Subcutaneous preadipocyte (primary cell): ENCODE results near the gene ANKRD52. TPM values are rescaled to one million over a fixed set of nuclear protein-coding genes. Genes with fewer than 3 reads are reported as not detected.

Experiments
- total RNA-seq: library from RNA; depleted of rRNA; stranded (reverse); fragments of >200 nt; gene quantifications from 2 replicates; pipeline ENCODE4 v1.2.3, GENCODE V29; 2012

The ANKRD52 gene
- total RNA-seq, result 12.9 and 15.1 TPM in 2 replicates

GRCh38 chr12:56258068-56258819 is at the start of gene ANKRD52:
Gene ANKRD52 (minus strand): TSS chr12:56258384. CDS start chr12:56258269, 115 bp downstream.

GRCh38 chr12:56299853-56300643 is 41.9 kb upstream of the ANKRD52 start, which contains the start of gene CS:
Gene CS (minus strand): TSS chr12:56300330. CDS start chr12:56300201, 129 bp downstream.

GRCh38 chr12:56266693-56267442 is 8.7 kb upstream of the ANKRD52 start, which contains the start of gene COQ10A:
Gene COQ10A (plus strand): TSS chr12:56266942. CDS start chr12:56267119, 177 bp downstream.

GRCh38 chr12:56229916-56230431 is 28.2 kb downstream of the ANKRD52 start, which contains the start of gene SLC39A5:
Gene SLC39A5 (plus strand): TSS chr12:56230051. CDS start chr12:56231275, 1,224 bp downstream.

DNA sequence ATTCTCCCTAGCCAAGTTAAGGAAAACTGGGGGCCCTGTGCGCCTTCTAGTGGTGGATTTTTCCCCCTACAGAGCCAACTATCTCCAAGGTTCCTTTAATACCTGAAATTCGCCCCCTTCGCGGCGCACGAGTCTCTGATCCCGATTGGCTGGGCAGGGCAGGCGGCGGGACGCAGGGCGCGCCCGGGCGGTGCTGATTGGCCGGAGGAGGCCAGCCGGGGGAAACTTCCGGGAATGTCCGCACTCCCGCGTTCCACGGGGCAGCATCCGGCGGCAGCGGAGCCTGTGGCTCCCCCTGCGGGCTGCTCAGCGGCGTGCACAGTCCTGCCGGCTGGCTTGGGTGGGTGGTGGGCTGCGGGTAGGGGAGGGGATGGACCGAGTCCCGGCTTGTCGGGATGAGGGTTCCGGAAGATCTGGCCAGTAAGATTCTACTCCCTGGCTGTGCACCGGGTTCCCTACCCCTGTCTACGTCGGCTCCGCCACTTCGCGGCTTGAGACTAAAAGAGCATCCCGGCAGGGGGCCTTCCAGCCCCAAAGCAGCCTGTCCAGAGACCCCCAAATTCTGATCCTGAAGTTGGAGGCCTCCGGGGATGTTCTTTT is 34.0 kb downstream of the ANKRD52 start, which contains the start of gene NABP2:
Gene NABP2 (plus strand): TSS at position 241 of the 600 bp plus-strand sequence. CDS start 515 bp downstream, outside the sequence.

GRCh38 chr12:56221757-56222530 is 36.2 kb downstream of the ANKRD52 start, which contains the start of gene RNF41:
Gene RNF41 (minus strand): TSS chr12:56221922. CDS start chr12:56214047, 7,875 bp downstream.

GRCh38 chr12:56189099-56189917 is 68.9 kb downstream of the ANKRD52 start, which contains the start of gene SMARCC2:
Gene SMARCC2 (minus strand): TSS chr12:56189483. CDS start chr12:56189461, 22 bp downstream.

Other genes with a start within 250 kb of the ANKRD52 start
- gene IKZF4, start 237.3 kb downstream of the ANKRD52 start, total RNA-seq, result 0.37 and 1.2 TPM in 2 replicates
- 188 and 387 TPM in 2 replicates for gene RPS26, start 216.5 kb downstream of the ANKRD52 start, total RNA-seq
- gene ERBB3, start 178.2 kb downstream of the ANKRD52 start, total RNA-seq, result under 0.01 TPM in 2 replicates
- 213 and 255 TPM in 2 replicates for gene PA2G4, start 153.8 kb downstream of the ANKRD52 start, total RNA-seq
- 1,499 and 3,572 TPM in 2 replicates for gene RPL41, start 141.8 kb downstream of the ANKRD52 start, total RNA-seq
- 6.6 and 8.2 TPM in 2 replicates for gene ZC3H10, start 140.1 kb downstream of the ANKRD52 start, total RNA-seq
- gene ESYT1, start 130.1 kb downstream of the ANKRD52 start, total RNA-seq, result 159 and 170 TPM in 2 replicates
- 38.5 and 41.5 TPM in 2 replicates for gene MYL6B, start 105.8 kb downstream of the ANKRD52 start, total RNA-seq
- 682 and 1,116 TPM in 2 replicates for gene MYL6, start 100.0 kb downstream of the ANKRD52 start, total RNA-seq
- 44.1 and 53.2 TPM in 2 replicates for gene SMARCC2, start 68.9 kb downstream of the ANKRD52 start, total RNA-seq
- 66.3 and 93.3 TPM in 2 replicates for gene RNF41, start 36.5 kb downstream of the ANKRD52 start, total RNA-seq
- 25.0 and 31.3 TPM in 2 replicates for gene NABP2, start 34.0 kb downstream of the ANKRD52 start, total RNA-seq
- gene SLC39A5, start 28.3 kb downstream of the ANKRD52 start, total RNA-seq, result 0.20 TPM in 1 of 2 replicates, not detected in the other
- 4.9 and 5.9 TPM in 2 replicates for gene COQ10A, start 8.6 kb upstream of the ANKRD52 start, total RNA-seq
- gene CS, start 41.9 kb upstream of the ANKRD52 start, total RNA-seq, result 184 and 217 TPM in 2 replicates
- gene CNPY2, start 57.6 kb upstream of the ANKRD52 start, total RNA-seq, result 58.8 and 92.6 TPM in 2 replicates
- 25.0 and 27.8 TPM in 2 replicates for gene PAN2, start 75.6 kb upstream of the ANKRD52 start, total RNA-seq
- gene IL23A, start 80.5 kb upstream of the ANKRD52 start, total RNA-seq, result 0.20 TPM in 1 of 2 replicates, not detected in the other
- gene STAT2, start 101.7 kb upstream of the ANKRD52 start, total RNA-seq, result 139 and 173 TPM in 2 replicates
- gene APOF, start 104.5 kb upstream of the ANKRD52 start, total RNA-seq, result not detected in 2 replicates
- 7.3 and 10.4 TPM in 2 replicates for gene TIMELESS, start 191.0 kb upstream of the ANKRD52 start, total RNA-seq
- not detected in 2 replicates for gene MIP, start 196.3 kb upstream of the ANKRD52 start, total RNA-seq
- gene SPRYD4, start 210.2 kb upstream of the ANKRD52 start, total RNA-seq, result 2.2 and 3.1 TPM in 2 replicates
- gene GLS2, start 229.8 kb upstream of the ANKRD52 start, total RNA-seq, result under 0.01 TPM in 1 of 2 replicates, not detected in the other